H9 (cell line): ENCODE measurements around the gene CCL8. TPM values are rescaled to one million over a fixed set of nuclear protein-coding genes. Genes with fewer than 3 reads are reported as not detected.

Source experiments
- DNase-seq: peaks from one replicate; pipeline ENCODE4 v3.0.0-alpha.2; 2017
- H2AFZ ChIP-seq: one replicate; pipeline ENCODE4 v1.6.1; 2013; ENCODE audit warnings: mild to moderate bottlenecking, low read length, control low read depth, moderate library complexity
- H2AK5ac ChIP-seq: 2 replicates; pipeline ENCODE4 v1.6.1; 2013; ENCODE audit warnings: low read length, control low read depth, mixed read lengths; ENCODE audit not compliant: insufficient read length
- H2BK120ac ChIP-seq: one replicate; pipeline ENCODE4 v1.6.1; 2013; ENCODE audit warnings: low read depth, mild to moderate bottlenecking, low read length, control low read depth, inconsistent platforms; ENCODE audit not compliant: poor library complexity, severe bottlenecking
- H2BK12ac ChIP-seq: 2 replicates; pipeline ENCODE4 v1.6.1; 2013; ENCODE audit warnings: low read length, control low read depth, mixed read lengths, low read depth; ENCODE audit not compliant: insufficient read length
- H2BK15ac ChIP-seq: 2 replicates; pipeline ENCODE4 v1.6.1; 2013; ENCODE audit warnings: low read depth, low read length, control low read depth
- H2BK20ac ChIP-seq: one replicate; pipeline ENCODE4 v1.6.1; 2013; ENCODE audit warnings: low read depth, mild to moderate bottlenecking, low read length, control low read depth, inconsistent platforms; ENCODE audit not compliant: poor library complexity, severe bottlenecking
- H2BK5ac ChIP-seq: 2 replicates; pipeline ENCODE4 v1.6.1; 2013; ENCODE audit warnings: low read length, control low read depth, mixed read lengths; ENCODE audit not compliant: insufficient read length
- H3K14ac ChIP-seq: 2 replicates; pipeline ENCODE4 v1.6.1; 2013; ENCODE audit warnings: low read length, control low read depth; ENCODE audit not compliant: insufficient read depth
- H3K18ac ChIP-seq: 2 replicates; pipeline ENCODE4 v1.6.1; 2013; ENCODE audit warnings: low read depth, mild to moderate bottlenecking, mixed read lengths, low read length, control low read depth; ENCODE audit not compliant: insufficient read length
- H3K23ac ChIP-seq: 2 replicates; pipeline ENCODE4 v1.6.1; 2013; ENCODE audit warnings: low read length, control low read depth, mixed read lengths, low read depth; ENCODE audit not compliant: insufficient read length
- H3K23me2 ChIP-seq: 2 replicates; pipeline ENCODE4 v1.6.1; 2013; ENCODE audit warnings: low read depth, mild to moderate bottlenecking, mixed read lengths, low read length, control low read depth; ENCODE audit not compliant: insufficient read length, poor library complexity, severe bottlenecking
- H3K27ac ChIP-seq: 2 replicates; pipeline ENCODE4 v1.5.1; 2013; ENCODE audit warnings: low read length, control low read depth, mixed read lengths, low read depth; ENCODE audit not compliant: insufficient read length
- H3K27me3 ChIP-seq: 2 replicates; pipeline ENCODE4 v1.6.1; 2013; ENCODE audit warnings: low read length, control low read depth, inconsistent platforms; ENCODE audit not compliant: insufficient read depth
- H3K4ac ChIP-seq: 2 replicates; pipeline ENCODE4 v1.6.1; 2013; ENCODE audit warnings: low read depth, mild to moderate bottlenecking, control low read depth, inconsistent platforms, low read length, moderate library complexity
- H3K4me1 ChIP-seq: 2 replicates; pipeline ENCODE4 v1.6.1; 2013; ENCODE audit warnings: low read length, control low read depth, inconsistent platforms; ENCODE audit not compliant: insufficient read depth
- H3K4me2 ChIP-seq: 2 replicates; pipeline ENCODE4 v1.6.1; 2013; ENCODE audit warnings: low read length, control low read depth, mixed read lengths; ENCODE audit not compliant: insufficient read length, insufficient read depth
- H3K56ac ChIP-seq: 2 replicates; pipeline ENCODE4 v1.6.1; 2013; ENCODE audit warnings: low read depth, mild to moderate bottlenecking, mixed read lengths, low read length, control low read depth; ENCODE audit not compliant: insufficient read length
- H3K79me1 ChIP-seq: 2 replicates; pipeline ENCODE4 v1.6.1; 2013; ENCODE audit warnings: low read depth, mild to moderate bottlenecking, moderate library complexity, low read length, control low read depth, inconsistent platforms; ENCODE audit not compliant: insufficient read depth, poor library complexity, severe bottlenecking
- H3K79me2 ChIP-seq: 2 replicates; pipeline ENCODE4 v1.6.1; 2013; ENCODE audit warnings: low read length, control low read depth, inconsistent platforms; ENCODE audit not compliant: insufficient read depth
- H3K9ac ChIP-seq: 2 replicates; pipeline ENCODE4 v1.6.1; 2013; ENCODE audit warnings: low read length, control low read depth, mixed read lengths; ENCODE audit not compliant: insufficient read length; ENCODE audit errors: extremely low read depth
- H3K9me3 ChIP-seq: one replicate; pipeline ENCODE4 v1.6.1; 2013; ENCODE audit warnings: low read depth, low read length, inconsistent platforms; ENCODE audit not compliant: control insufficient read depth
- H3T11ph ChIP-seq: one replicate; pipeline ENCODE4 v1.6.1; 2013; ENCODE audit warnings: mild to moderate bottlenecking, low read length, control low read depth, inconsistent platforms
- H4K20me1 ChIP-seq: one replicate; pipeline ENCODE4 v1.6.1; 2013; ENCODE audit not compliant: control insufficient read depth, insufficient read length, insufficient read depth
- H4K5ac ChIP-seq: 2 replicates; pipeline ENCODE4 v1.6.1; 2013; ENCODE audit warnings: low read depth, mild to moderate bottlenecking, mixed read lengths, low read length, control low read depth; ENCODE audit not compliant: insufficient read length
- H4K8ac ChIP-seq: replicated peaks from 2 replicates; pipeline ENCODE4 v1.6.1; 2013; ENCODE audit warnings: low read length, control low read depth, mixed read lengths, low read depth; ENCODE audit not compliant: insufficient read length
- H4K91ac ChIP-seq: 2 replicates; pipeline ENCODE4 v1.6.1; 2013; ENCODE audit warnings: low read depth, mild to moderate bottlenecking, moderate library complexity, mixed read lengths, low read length, control low read depth; ENCODE audit not compliant: insufficient read length
- H3K27ac Mint-ChIP-seq, 3 experiments: 2 replicates in 2 of 3; 3 replicates in 1 of 3; pipeline ENCODE4 v1.8.0; 2020 to 2021; ENCODE audit warnings: mixed read lengths in 3 of 3, mild to moderate bottlenecking in 1 of 3, moderate library complexity in 1 of 3
- H3K27me3 Mint-ChIP-seq: 2 replicates; pipeline ENCODE4 v1.8.0; 2021; ENCODE audit warnings: low read depth, mild to moderate bottlenecking, moderate library complexity, mixed read lengths
- H3K36me3 Mint-ChIP-seq, 3 experiments: 2 replicates in 2 of 3; 3 replicates in 1 of 3; pipeline ENCODE4 v1.8.0; 2020 to 2021; ENCODE audit warnings: low read depth in 3 of 3, mixed read lengths in 3 of 3; ENCODE audit not compliant: insufficient read depth in 1 of 3
- H3K4me1 Mint-ChIP-seq, 2 experiments: 2 replicates each; pipeline ENCODE4 v1.8.0; 2020; ENCODE audit warnings: mixed read lengths in 2 of 2
- H3K4me3 Mint-ChIP-seq, 2 experiments: 2 replicates in 1 of 2; 3 replicates in 1 of 2; pipeline ENCODE4 v1.8.0; 2020 to 2021; ENCODE audit warnings: mild to moderate bottlenecking in 2 of 2, mixed read lengths in 2 of 2, moderate library complexity in 1 of 2
- H3K9me3 Mint-ChIP-seq, 2 experiments: 2 replicates in 1 of 2; 3 replicates in 1 of 2; pipeline ENCODE4 v1.8.0; 2020; ENCODE audit warnings: mild to moderate bottlenecking in 2 of 2, mixed read lengths in 2 of 2, moderate library complexity in 1 of 2
- WGBS: extraction: QIAGEN DNeasy Blood & Tissue Kit; methylation state at CpG from one replicate; pipeline ENCODE4 v1.1.7; 2013; ENCODE audit warnings: missing lambda C conversion rate, low lambda C conversion rate, mixed read lengths; ENCODE audit not compliant: insufficient read length; ENCODE audit errors: extremely low coverage; 5-methylcytosine and 5-hydroxymethylcytosine counted together
- total RNA-seq: library from RNA; stranded (reverse); gene quantifications from 2 replicates; pipeline ENCODE4 v1.2.1, GENCODE V29; 2021
- TF ChIP-seq, protein P1 (sequence below): fragments of 200-600 bp; sonication (generic); conservative IDR thresholded peaks from 3 replicates; pipeline ENCODE4 v1.8.0; 2021; ENCODE audit warnings: antibody characterized with exemption, mild to moderate bottlenecking

The CCL8 gene
- total RNA-seq, 1 experiment from 2014 or later, result not detected

DNA sequence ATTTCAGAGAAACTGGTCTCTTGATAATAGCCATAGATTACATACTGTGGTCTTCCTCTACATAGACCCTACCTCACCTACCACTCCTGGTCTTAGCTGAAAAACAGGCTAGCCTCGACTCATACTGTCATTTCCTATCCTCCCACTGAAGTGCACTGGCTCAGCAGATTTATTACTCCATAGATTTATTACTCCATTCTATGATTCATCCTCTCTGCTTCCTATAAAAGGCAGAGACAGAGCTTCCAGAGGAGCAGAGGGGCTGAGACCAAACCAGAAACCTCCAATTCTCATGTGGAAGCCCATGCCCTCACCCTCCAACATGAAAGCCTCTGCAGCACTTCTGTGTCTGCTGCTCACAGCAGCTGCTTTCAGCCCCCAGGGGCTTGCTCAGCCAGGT, 49.3 kb upstream of the CCL8 start, which contains the start of gene CCL7:
CCL7 (plus strand) TSS at position 253 of the 400 bp plus-strand sequence; CDS start at position 323, 70 bp downstream.
- TF ChIP-seq, protein P1, sequence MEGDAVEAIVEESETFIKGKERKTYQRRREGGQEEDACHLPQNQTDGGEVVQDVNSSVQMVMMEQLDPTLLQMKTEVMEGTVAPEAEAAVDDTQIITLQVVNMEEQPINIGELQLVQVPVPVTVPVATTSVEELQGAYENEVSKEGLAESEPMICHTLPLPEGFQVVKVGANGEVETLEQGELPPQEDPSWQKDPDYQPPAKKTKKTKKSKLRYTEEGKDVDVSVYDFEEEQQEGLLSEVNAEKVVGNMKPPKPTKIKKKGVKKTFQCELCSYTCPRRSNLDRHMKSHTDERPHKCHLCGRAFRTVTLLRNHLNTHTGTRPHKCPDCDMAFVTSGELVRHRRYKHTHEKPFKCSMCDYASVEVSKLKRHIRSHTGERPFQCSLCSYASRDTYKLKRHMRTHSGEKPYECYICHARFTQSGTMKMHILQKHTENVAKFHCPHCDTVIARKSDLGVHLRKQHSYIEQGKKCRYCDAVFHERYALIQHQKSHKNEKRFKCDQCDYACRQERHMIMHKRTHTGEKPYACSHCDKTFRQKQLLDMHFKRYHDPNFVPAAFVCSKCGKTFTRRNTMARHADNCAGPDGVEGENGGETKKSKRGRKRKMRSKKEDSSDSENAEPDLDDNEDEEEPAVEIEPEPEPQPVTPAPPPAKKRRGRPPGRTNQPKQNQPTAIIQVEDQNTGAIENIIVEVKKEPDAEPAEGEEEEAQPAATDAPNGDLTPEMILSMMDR, result no peak
- no peaks in the 10 kb centered on the region for H3K36me3 Mint-ChIP-seq
- no peaks in the 10 kb centered on the region for H3K4me1 ChIP-seq

More for the DNA sequence above, 49.3 kb upstream of the CCL8 start, which contains the start of gene CCL7:
- Histone ChIP-seq H3K9ac (no peak within 1 kb of the TSS), H4K8ac (no peak within 1 kb of the TSS), H3T11ph (no peak within 1 kb of the TSS), H3K9me3 (no peaks in the 10 kb centered on the region), H3K18ac (no peak within 1 kb of the TSS), H2AFZ (no peak within 1 kb of the TSS), H4K5ac (no peak within 1 kb of the TSS), H4K20me1 (no peaks in the 10 kb centered on the region), H3K79me1 (no peaks in the 10 kb centered on the region), H3K56ac (no peak within 1 kb of the TSS), H2AK5ac (no peak within 1 kb of the TSS), H3K79me2 (no peaks in the 10 kb centered on the region), H3K23me2 (no peaks in the 10 kb centered on the region), H2BK120ac (no peak within 1 kb of the TSS), H2BK20ac (no peak within 1 kb of the TSS), H2BK12ac (no peak within 1 kb of the TSS), H3K14ac (no peak within 1 kb of the TSS), H2BK5ac (no peak within 1 kb of the TSS), H3K4me2 (no peak within 1 kb of the TSS), H3K4ac (no peak within 1 kb of the TSS), H2BK15ac (no peak within 1 kb of the TSS), H3K23ac (no peak within 1 kb of the TSS), H3K27ac (no peak within 1 kb of the TSS), H3K27me3 (no peaks in the 10 kb centered on the region), H4K91ac (no peak within 1 kb of the TSS)
- Mint-ChIP-seq H3K27me3 (peaks cover 19% of the 10 kb centered on the region), H3K4me1 (no peaks in the 10 kb centered on the region), H3K9me3 (no peaks in the 10 kb centered on the region), H3K27ac (no peak within 1 kb of the TSS), H3K4me3 (no peak within 1 kb of the TSS)
- DNase-seq, result no peak
- no CpG with 5 or more reads among the region's 1 CpG for WGBS
